Measurements from ENCODE around the gene CALN1.

Gene CALN1

GRCh38 chr7:72321637-72322036 is 90.5 kb downstream of the CALN1 start:
- no peak for DNase-seq

GRCh38 chr7:72321081-72321480 is 91.1 kb downstream of the CALN1 start:
- no peak for DNase-seq

GRCh38 chr7:72317341-72317740 is 94.8 kb downstream of the CALN1 start:
- DNase-seq = no peak

- DNase-seq = no peak
Measured at GRCh38 chr7:72316148-72316547, 96.0 kb downstream of the CALN1 start.

- DNase-seq = no peak
Measured at GRCh38 chr7:72313906-72314305, 98.2 kb downstream of the CALN1 start.

GRCh38 chr7:72310301-72310700 is 101.8 kb downstream of the CALN1 start:
- no peak for DNase-seq

- no peak for DNase-seq
Measured at GRCh38 chr7:72309476-72309875, 102.7 kb downstream of the CALN1 start.

GRCh38 chr7:72308986-72309385 is 103.2 kb downstream of the CALN1 start:
- DNase-seq = no peak

- DNase-seq = no peak
Measured at GRCh38 chr7:72307566-72307965, 104.6 kb downstream of the CALN1 start.

GRCh38 chr7:72298912-72299311 is 113.2 kb downstream of the CALN1 start:
- DNase-seq = no peak

GRCh38 chr7:72298091-72298490 is 114.0 kb downstream of the CALN1 start:
- DNase-seq = no peak

GRCh38 chr7:72297636-72298035 is 114.5 kb downstream of the CALN1 start:
- no peak for DNase-seq

- no peak for DNase-seq
Measured at GRCh38 chr7:72292794-72293193, 119.3 kb downstream of the CALN1 start.

- DNase-seq = no peak
Measured at GRCh38 chr7:72292118-72292517, 120.0 kb downstream of the CALN1 start.

- DNase-seq = no peak
Measured at GRCh38 chr7:72286519-72286918, 125.6 kb downstream of the CALN1 start.

- DNase-seq = no peak
Measured at GRCh38 chr7:72283309-72283708, 128.8 kb downstream of the CALN1 start.

- no peak for DNase-seq
Measured at GRCh38 chr7:72281308-72281707, 130.8 kb downstream of the CALN1 start.

GRCh38 chr7:72279203-72279602 is 132.9 kb downstream of the CALN1 start:
- DNase-seq = no peak

GRCh38 chr7:72278550-72278949 is 133.6 kb downstream of the CALN1 start:
- DNase-seq = no peak

- DNase-seq = no peak
Measured at GRCh38 chr7:72275382-72276070, 136.6 kb downstream of the CALN1 start.

GRCh38 chr7:72272479-72272878 is 139.7 kb downstream of the CALN1 start:
- DNase-seq = no peak

GRCh38 chr7:72268796-72269195 is 143.3 kb downstream of the CALN1 start:
- DNase-seq = no peak

GRCh38 chr7:72268090-72268489 is 144.0 kb downstream of the CALN1 start:
- no peak for DNase-seq

GRCh38 chr7:72267291-72267800 is 144.8 kb downstream of the CALN1 start:
- DNase-seq = no peak

- DNase-seq = no peak
Measured at GRCh38 chr7:72266771-72267170, 145.4 kb downstream of the CALN1 start.
